Germinal center (tissue), 1 donor: ENCODE results near the gene ZBTB18.
"Not testable (repeated sequence)": the region's sequence is repeated elsewhere in the genome, so short reads cannot be mapped to it uniquely, and the experiment has no call there.

Experiments used
- DNase-seq: peaks from one replicate; pipeline ENCODE4 v3.0.0; 2012; ENCODE audit warnings: mixed read lengths, low spot score

Gene ZBTB18

DNA sequence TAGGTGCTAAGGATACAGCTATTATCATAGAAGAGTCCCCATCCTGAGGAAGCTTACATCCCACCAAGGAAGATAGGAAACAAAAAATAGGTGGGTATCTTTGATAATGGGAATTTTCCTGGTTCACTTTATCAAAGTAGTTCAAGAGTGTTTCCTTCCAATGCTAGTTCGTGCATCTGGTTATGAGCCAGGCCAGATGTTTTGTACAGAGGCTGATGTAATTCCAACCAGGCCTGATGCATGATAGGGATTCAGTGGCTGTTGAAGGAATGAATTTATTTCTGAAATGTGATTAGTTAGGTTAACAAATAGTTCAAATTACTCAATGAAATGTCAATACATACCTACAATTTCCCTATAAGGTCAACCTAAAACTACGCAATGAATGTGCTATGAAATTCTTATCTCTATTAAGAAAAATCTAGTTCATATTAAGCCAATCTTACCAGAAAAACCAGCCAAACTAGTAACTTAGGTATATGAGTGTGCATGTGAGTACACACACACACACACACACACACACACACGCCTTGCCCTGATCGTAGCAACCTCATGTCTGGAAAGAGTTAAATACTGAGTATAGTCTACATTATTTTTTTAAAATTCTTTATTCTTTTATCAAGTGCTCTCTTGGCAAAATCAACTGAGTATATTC lies 9.5 kb upstream of the ZBTB18 start:
- DNase-seq: no peak

- DNase-seq: no peak
Observed at GRCh38 chr1:244042293-244042692, 8.8 kb upstream of the ZBTB18 start.

DNA sequence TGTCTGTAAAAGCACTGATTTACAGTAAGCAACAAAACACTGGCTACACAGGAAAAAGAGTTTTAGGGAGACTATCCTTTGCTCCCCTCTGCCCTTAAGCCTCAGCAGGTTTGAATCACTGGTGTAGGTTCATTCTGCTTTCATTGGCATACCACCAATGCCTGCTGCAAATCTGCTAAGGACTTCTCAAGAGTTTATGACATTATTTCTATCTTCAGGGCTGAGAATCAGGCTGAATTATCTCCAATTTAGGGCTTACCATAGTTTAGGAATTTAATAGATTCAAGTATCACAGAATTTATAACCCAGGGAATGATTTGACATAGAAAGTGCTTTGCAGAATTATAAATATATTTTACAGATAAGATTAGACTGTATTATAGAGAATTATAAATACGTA lies 6.7 kb upstream of the ZBTB18 start:
- no peak for DNase-seq

DNA sequence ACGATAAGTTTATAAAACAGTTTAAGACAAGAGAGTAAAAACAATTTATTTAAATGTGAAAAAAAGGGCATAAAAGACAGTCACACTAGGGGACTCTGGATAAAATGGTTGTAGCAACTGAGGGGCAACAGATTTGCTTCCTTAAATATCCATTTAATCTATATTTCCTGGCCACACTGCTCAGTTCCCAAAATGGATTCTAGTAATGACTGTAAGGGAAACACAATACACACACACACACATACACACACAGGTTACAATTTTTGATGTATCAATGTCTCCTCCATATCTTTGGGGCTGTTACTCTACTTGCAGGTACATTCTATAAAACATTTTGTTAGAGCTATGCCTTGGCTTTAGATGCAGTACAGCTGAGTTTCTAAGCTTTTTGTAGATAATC lies 4.8 kb upstream of the ZBTB18 start:
- DNase-seq: not testable (repeated sequence)

DNA sequence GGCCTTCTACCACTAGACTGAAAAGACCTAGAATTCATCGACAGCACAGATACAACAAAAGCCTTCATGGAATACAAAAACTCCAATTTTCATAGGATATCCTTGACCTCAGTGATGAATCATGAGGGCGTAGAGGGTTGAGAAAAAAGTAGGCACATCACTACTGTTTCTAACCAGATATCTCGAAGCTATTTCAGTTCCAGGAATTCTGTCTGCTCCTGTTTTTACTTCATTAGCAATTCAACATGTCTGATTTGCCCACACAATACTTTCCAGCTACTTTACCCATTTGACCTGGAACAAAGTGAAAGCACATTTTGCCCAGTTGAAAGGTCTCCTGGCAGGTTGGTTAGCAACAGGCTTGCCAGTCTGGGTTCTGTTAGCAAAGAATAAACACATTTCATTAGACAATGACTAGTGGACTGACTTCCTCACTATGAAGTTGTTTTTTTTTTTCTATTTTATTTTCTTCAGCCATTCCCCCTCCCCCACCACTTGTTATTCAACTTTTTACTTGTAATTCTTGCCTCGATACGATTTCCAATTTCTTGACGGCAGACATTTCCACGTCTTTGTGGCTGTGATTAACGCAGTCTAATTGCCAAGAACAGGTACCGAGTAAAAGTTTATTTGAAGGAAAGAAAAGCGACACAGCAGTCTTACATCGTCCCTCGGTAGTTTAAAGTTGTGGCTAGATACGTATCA lies 4.0 kb upstream of the ZBTB18 start:
- DNase-seq: no peak

GRCh38 chr1:244047621-244048255 lies 3.3 kb upstream of the ZBTB18 start:
- DNase-seq: peak; percentile 62

DNA sequence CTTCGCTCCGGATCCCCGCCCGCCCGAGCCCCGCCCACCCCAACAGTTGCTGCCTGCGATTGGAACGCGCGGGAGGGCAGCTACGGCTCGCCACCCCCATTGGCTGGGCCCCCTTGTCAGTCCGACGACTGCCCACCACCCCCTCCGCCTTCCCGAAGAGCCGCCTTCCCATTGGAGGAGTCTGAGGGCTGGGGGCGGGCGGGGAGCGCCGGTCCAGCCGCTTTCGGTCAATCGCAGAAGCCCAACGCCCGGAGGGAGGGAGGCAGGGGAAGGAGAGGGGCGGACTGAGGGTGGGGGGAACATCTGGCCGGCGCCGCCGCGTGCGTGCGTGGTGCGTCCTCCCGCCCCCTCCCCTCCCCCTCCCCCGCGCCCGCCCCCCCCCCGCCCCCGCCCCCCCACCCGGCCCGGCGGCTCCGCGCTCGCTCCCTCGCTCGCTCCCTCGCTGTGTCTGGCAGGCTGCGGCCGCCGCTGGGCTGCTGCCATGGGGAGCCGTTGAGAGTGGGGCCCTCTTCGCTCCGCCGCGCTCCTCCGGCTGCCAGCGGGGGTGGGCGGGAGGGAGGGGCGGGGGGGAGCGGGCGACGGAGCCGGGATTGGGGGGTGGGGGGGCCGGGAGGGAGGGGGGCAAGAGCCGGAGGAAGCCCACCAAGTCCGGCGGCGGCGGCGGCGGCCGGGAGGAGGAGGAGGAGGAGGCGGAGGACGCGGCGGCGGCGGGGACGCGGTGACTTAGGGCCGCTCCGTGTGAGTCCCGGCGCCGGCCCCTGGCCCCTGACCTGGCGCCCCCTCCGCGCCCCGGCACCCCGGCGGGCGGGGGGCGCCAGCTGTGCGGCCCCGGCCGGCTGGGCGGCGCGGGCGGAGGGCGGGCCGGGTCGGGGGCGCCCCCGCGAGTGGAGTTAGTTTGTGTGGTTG lies 2.6 kb upstream of the ZBTB18 start:
- DNase-seq: peak; percentile 98

- DNase-seq: peak; percentile 55
Observed at GRCh38 chr1:244049162-244050013, 1.7 kb upstream of the ZBTB18 start.

- peak; percentile 38 for DNase-seq
Observed at GRCh38 chr1:244050014-244050834, 859 bp upstream of the ZBTB18 start.

DNA sequence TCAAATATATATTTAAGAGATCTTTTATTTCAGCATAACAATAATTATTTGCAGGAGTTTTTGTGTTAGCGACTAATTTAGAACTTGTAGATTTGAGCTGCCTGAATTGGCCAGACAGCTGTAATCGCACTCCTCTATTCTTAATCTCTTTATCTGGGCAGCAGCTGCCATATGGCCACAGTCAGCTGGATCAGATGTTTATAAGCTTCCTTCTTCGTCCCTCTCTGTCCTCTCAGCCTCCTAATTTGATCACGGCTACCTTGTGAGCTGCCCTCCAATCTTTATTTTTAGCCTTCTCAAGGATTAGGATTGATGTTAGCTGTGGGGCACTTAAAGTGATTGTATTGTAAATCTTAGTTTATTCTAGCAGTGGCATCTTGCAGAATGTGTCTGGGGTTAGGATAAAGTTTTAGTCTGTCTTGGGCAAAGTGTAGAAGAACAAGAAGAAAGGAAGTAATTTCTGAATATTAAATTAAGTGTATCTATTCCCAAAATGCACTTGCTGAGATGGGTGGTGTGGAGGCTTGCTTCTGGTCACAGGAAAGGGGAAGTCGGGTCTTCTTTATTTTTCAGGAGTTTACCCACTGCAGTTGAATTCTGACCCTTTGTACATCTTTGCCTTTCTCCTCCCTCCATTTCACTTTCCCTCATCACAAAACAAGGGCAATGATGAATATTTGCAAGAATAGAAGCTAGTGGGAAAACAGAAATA lies 1.1 kb downstream of the ZBTB18 start:
- no peak for DNase-seq

DNA sequence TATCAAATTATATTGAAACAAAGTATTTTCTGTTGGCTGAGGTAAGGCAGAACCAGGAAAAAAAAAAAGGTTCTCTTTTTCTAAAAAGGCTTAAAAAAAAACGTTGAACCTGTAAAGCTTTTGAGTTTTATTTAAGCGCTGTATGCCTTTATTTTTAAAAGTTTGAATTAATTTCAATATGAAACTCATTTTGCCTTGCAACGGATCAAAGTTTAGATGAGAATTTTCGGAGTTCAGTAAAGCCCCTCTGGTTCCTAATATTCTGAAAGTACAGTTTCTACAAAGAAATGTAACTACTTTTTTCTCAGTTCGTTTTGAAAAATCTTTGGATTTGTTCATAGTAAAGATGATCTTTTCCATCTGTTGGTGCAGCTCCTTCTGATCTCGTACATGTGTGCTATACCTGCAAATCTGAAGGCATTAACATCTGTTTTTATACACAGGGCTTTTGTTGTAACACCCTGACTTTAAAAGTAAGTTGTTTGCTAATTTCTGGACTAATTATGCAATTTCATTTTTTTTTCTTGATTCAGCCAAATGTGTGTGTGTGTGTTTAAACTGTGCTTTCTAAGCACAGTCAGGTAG lies 1.7 kb downstream of the ZBTB18 start:
- no peak for DNase-seq

- no peak for DNase-seq
Observed at GRCh38 chr1:244053831-244054230, 2.7 kb downstream of the ZBTB18 start.

DNA sequence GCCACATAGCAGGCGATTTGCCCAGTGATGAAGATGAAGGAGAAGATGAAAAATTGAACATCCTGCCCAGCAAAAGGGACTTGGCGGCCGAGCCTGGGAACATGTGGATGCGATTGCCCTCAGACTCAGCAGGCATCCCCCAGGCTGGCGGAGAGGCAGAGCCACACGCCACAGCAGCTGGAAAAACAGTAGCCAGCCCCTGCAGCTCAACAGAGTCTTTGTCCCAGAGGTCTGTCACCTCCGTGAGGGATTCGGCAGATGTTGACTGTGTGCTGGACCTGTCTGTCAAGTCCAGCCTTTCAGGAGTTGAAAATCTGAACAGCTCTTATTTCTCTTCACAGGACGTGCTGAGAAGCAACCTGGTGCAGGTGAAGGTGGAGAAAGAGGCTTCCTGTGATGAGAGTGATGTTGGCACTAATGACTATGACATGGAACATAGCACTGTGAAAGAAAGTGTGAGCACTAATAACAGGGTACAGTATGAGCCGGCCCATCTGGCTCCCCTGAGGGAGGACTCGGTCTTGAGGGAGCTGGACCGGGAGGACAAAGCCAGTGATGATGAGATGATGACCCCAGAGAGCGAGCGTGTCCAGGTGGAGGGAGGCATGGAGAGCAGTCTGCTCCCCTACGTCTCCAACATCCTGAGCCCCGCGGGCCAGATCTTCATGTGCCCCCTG lies 3.3 kb downstream of the ZBTB18 start:
- no peak for DNase-seq

- no peak for DNase-seq
Observed at GRCh38 chr1:244054924-244055263, 3.8 kb downstream of the ZBTB18 start.

- DNase-seq: no peak
Observed at GRCh38 chr1:244056577-244056976, 5.5 kb downstream of the ZBTB18 start.

DNA sequence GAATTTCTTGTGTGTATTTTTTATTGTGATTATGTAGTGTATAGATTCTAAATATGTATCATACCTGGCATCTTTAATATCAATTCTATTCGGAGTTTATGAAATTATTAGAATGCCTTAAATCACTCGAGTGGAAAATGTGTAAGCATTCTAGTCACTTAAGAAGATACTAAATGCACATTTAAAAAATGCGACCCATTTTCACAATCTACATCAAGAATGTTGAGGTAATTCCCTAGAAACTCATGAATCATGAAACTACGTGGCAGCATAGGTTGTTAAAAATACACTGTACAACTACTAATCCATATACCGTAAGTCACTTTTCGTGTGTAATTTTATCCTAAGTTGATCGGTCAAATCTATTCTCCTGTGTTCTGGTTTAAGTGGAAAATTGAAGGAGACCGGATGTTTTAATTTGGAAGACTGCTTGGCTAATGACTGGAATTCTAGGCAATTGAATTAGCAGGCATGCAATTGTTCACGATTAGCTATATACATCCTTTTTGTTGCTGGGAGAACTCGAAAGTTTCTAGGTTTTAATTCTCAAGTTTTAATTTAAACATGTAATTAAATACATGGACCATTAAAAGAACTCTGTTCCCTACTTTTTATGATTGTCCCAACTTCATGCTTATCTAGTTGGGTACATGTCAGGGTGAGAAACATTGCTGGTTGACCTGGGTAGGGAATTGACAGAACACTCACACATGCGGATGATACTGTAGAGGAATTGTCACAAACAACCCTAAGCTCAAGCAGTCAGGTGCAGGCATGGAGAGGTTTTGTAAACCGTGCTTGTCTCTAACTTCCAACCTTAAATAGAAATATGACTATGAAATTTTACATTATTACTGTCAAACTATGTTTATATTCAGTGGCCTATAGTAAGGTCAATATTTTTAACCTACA lies 6.6 kb downstream of the ZBTB18 start:
- DNase-seq: no peak

DNA sequence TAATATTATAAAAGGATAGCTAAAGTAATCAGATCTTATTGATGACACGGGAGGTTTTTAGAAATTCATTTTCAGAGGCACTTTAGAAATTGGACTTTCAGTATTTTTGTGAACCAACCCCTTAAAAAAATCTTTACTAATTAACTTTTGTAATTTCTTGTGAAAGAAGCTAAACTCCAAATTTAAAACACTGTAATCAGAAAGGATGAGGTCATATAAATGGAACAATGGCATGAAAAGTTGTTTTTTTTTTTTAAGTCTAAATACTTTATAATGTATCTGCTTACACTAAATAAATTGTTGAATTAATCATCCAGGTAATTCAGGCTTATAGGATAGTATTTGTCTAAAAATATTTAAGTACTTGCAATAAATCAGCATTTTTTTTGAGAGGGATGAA lies 9.0 kb downstream of the ZBTB18 start:
- no peak for DNase-seq

DNA sequence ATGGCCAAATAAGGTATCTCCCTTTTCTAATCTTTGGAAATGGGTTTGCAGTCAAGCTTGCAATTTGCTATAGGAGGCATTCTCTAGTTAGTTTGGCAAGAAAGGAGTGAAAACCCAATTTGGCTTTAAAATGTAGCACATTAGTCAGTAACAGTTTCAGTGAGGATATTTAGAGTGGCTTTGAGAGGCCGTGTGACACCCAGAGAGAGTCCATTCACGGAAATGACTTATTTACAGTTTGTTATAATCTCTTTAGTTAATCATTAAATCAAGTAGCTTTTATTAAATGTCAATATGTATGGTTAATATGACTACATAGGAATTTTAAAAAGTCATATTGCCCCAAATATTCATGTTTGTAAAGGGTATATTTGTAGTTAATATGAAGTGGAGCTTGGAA lies 9.6 kb downstream of the ZBTB18 start:
- DNase-seq: no peak
